Smooth muscle cell (in vitro differentiated cells): Measurements from ENCODE around the gene MRPS21. TPM values are rescaled to one million over a fixed set of nuclear protein-coding genes. Genes with fewer than 3 reads are reported as not detected.

ENCODE experiments used
- DNase-seq: peaks from one replicate; lab custom pipeline; 2025; ENCODE audit not compliant: unreplicated experiment; lab: John Stamatoyannopoulos, UW
- H2AFZ ChIP-seq: fragments of 200-600 bp; sonication (generic); 2 replicates; pipeline ENCODE4 v1.6.0; 2016; ENCODE audit warnings: antibody characterized with exemption, low read depth, mild to moderate bottlenecking
- H3F3A ChIP-seq: fragments of 200-600 bp; sonication (generic); 2 replicates; pipeline ENCODE4 v1.6.0; 2017; ENCODE audit warnings: antibody characterized with exemption, low read depth
- H3K27ac ChIP-seq: fragments of 200-600 bp; sonication (generic); 2 replicates; pipeline ENCODE4 v1.5.1; 2016; ENCODE audit warnings: low read depth, mild to moderate bottlenecking
- H3K27me3 ChIP-seq: fragments of 200-600 bp; sonication (generic); 2 replicates; pipeline ENCODE4 v1.6.1; 2016; ENCODE audit warnings: low read depth, mild to moderate bottlenecking
- H3K36me3 ChIP-seq: fragments of 200-600 bp; sonication (generic); 2 replicates; pipeline ENCODE4 v1.5.1; 2016; ENCODE audit warnings: low read depth
- H3K4me1 ChIP-seq: fragments of 200-600 bp; sonication (generic); 2 replicates; pipeline ENCODE4 v1.5.1; 2016; ENCODE audit warnings: low read depth
- H3K4me2 ChIP-seq: fragments of 200-600 bp; sonication (generic); 2 replicates; pipeline ENCODE4 v1.6.0; 2016; ENCODE audit warnings: mild to moderate bottlenecking
- H3K4me3 ChIP-seq: fragments of 200-600 bp; sonication (generic); 2 replicates; pipeline ENCODE4 v1.5.1; 2016; ENCODE audit warnings: mild to moderate bottlenecking
- H3K79me2 ChIP-seq: fragments of 200-600 bp; sonication (generic); 2 replicates; pipeline ENCODE4 v1.6.0; 2016; ENCODE audit warnings: low read depth, mild to moderate bottlenecking
- H3K9ac ChIP-seq: fragments of 200-600 bp; sonication (generic); 2 replicates; pipeline ENCODE4 v1.6.0; 2016; ENCODE audit warnings: low read depth
- H3K9me3 ChIP-seq: fragments of 200-600 bp; sonication (generic); replicated peaks from 2 replicates; pipeline ENCODE4 v1.5.1; 2016; ENCODE audit warnings: low read depth
- H4K20me1 ChIP-seq: fragments of 200-600 bp; sonication (generic); 2 replicates; pipeline ENCODE4 v1.6.0; 2016; ENCODE audit warnings: low read depth
- CTCF ChIP-seq: fragments of 200-600 bp; sonication (generic); IDR thresholded peaks from 2 replicates; pipeline ENCODE4 v1.5.1; 2017; ENCODE audit warnings: borderline replicate concordance, mild to moderate bottlenecking, antibody characterized with exemption; ENCODE audit not compliant: insufficient read depth, poor library complexity, severe bottlenecking
- WGBS: methylation state at CpG from one replicate; pipeline ENCODE4 v1.1.7; 2016; ENCODE audit warnings: low lambda C conversion rate; 5-methylcytosine and 5-hydroxymethylcytosine counted together
- polyA plus RNA-seq: library from polyadenylated mRNA; unstranded; fragments of >200 nt; fragmentation: Nextera tagmentation; extraction: Ambion mirVana; gene quantifications from 2 replicates; pipeline ENCODE4 v1.2.1, GENCODE V29; 2016
- total RNA-seq: library from RNA; depleted of rRNA; stranded (reverse); fragments of >200 nt; gene quantifications from 2 replicates; pipeline ENCODE4 v1.2.3, GENCODE V29; 2014

Gene MRPS21
- total and polyA plus RNA-seq, 2 experiments from 2014 or later = 53.8 to 85.9 TPM

- TF ChIP-seq CTCF = no peak
- no peaks in the 10 kb centered on the region for H3F3A ChIP-seq
- no peak overlapping the region for H3K9ac ChIP-seq
Measured at GRCh38 chr1:150263549-150263948, 30.1 kb upstream of the MRPS21 start.

GRCh38 chr1:150267896-150268295 is 25.8 kb upstream of the MRPS21 start:
- H3K27me3 ChIP-seq = no peaks in the 10 kb centered on the region
- no peaks in the 10 kb centered on the region for H4K20me1 ChIP-seq
- H3K79me2 ChIP-seq = peaks cover 23% of the 10 kb centered on the region
- WGBS = 56% methylated on average over 6 of the region's 6 CpGs
- DNase-seq = no peak
- no peak overlapping the region for H2AFZ ChIP-seq
- H3K4me1 ChIP-seq = peaks cover 19% of the 10 kb centered on the region
- H3K9me3 ChIP-seq = no peaks in the 10 kb centered on the region
- peak overlapping the region; percentile 91 for H3K9ac ChIP-seq
- no peaks in the 10 kb centered on the region for H3K36me3 ChIP-seq
- no peak overlapping the region for H3K27ac ChIP-seq
- H3K4me3 ChIP-seq = peak overlapping the region; percentile 97
- H3F3A ChIP-seq = no peaks in the 10 kb centered on the region
- H3K4me2 ChIP-seq = peak overlapping the region; percentile 91
- TF ChIP-seq CTCF = no peak

More at GRCh38 chr1:150263549-150263948, 30.1 kb upstream of the MRPS21 start:
- Histone ChIP-seq H3K27me3 (no peaks in the 10 kb centered on the region), H3K9me3 (no peaks in the 10 kb centered on the region), H3K36me3 (no peaks in the 10 kb centered on the region), H3K4me3 (no peak overlapping the region), H3K27ac (no peak overlapping the region), H3K4me2 (no peak overlapping the region), H4K20me1 (no peaks in the 10 kb centered on the region), H3K4me1 (peaks cover 17% of the 10 kb centered on the region), H2AFZ (no peak overlapping the region), H3K79me2 (peaks cover 20% of the 10 kb centered on the region)
- WGBS = 92% methylated on average over 6 of the region's 6 CpGs
- DNase-seq = no peak

GRCh38 chr1:150268340-150268704 is 25.3 kb upstream of the MRPS21 start:
- Histone ChIP-seq H2AFZ (peak overlapping the region; percentile 96), H3F3A (no peaks in the 10 kb centered on the region), H4K20me1 (no peaks in the 10 kb centered on the region), H3K9me3 (no peaks in the 10 kb centered on the region), H3K9ac (peak overlapping the region; percentile 91), H3K36me3 (no peaks in the 10 kb centered on the region), H3K4me3 (peak overlapping the region; percentile 97), H3K4me2 (peak overlapping the region; percentile 91), H3K79me2 (peaks cover 23% of the 10 kb centered on the region), H3K27me3 (no peaks in the 10 kb centered on the region), H3K4me1 (peaks cover 23% of the 10 kb centered on the region), H3K27ac (peak overlapping the region; percentile 70)
- 2% methylated on average over 21 of the region's 21 CpGs for WGBS
- DNase-seq = no peak
- TF ChIP-seq CTCF = no peak

- Histone ChIP-seq H3F3A (no peaks in the 10 kb centered on the region), H4K20me1 (no peaks in the 10 kb centered on the region), H3K4me2 (peak within 1 kb of the TSS; percentile 91), H3K4me1 (peaks cover 24% of the 10 kb centered on the region), H3K27ac (peak within 1 kb of the TSS; percentile 70), H3K4me3 (peak within 1 kb of the TSS; percentile 97), H3K27me3 (no peaks in the 10 kb centered on the region), H3K9me3 (no peaks in the 10 kb centered on the region), H3K79me2 (peaks cover 23% of the 10 kb centered on the region), H3K36me3 (no peaks in the 10 kb centered on the region), H3K9ac (peak within 1 kb of the TSS; percentile 91), H2AFZ (peak within 1 kb of the TSS; percentile 96)
- no peak for TF ChIP-seq CTCF
- DNase-seq = peak; percentile 75
- 2% methylated on average over 38 of the region's 49 CpGs for WGBS
Measured at GRCh38 chr1:150268705-150269403, 24.8 kb upstream of the MRPS21 start, which contains the start of gene APH1A. Gene APH1A, minus strand, starts transcription at chr1:150269016. Its CDS starts 206 bp downstream, at chr1:150268810.
